GM10266 (cell line): Measurements from ENCODE around the gene NCAPD3.

Source experiments
- DNase-seq: peaks from one replicate; pipeline ENCODE4 v3.0.0; 2012; ENCODE audit errors: extremely low spot score
- TF ChIP-seq, protein P1 (sequence below): IDR thresholded peaks from 2 replicates; pipeline ENCODE4 v1.5.1; 2012; ENCODE audit warnings: mild to moderate bottlenecking, low read depth; ENCODE audit not compliant: control insufficient read depth, insufficient read depth; ENCODE audit errors: missing control alignments

The NCAPD3 gene

DNA sequence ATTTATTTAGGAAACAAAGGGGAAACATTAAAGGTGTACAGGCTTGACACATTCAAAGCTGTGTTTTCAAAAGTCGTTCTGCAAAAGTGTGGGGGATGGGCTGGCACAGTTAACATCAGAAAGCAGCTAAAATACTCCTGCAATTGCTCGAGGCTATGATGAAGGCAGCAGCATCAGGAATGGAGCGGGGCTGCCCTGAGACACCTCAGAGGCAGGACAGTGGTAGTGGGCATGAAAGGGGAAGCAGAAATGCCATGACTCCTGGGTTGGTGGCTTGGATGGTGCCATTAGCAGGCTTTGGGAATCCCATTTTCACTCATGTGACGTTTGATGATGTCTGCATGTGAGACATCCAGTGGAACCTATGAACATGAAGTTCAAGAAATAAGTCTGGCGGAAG, 646 bp downstream of the NCAPD3 start:
- TF ChIP-seq, protein P1, sequence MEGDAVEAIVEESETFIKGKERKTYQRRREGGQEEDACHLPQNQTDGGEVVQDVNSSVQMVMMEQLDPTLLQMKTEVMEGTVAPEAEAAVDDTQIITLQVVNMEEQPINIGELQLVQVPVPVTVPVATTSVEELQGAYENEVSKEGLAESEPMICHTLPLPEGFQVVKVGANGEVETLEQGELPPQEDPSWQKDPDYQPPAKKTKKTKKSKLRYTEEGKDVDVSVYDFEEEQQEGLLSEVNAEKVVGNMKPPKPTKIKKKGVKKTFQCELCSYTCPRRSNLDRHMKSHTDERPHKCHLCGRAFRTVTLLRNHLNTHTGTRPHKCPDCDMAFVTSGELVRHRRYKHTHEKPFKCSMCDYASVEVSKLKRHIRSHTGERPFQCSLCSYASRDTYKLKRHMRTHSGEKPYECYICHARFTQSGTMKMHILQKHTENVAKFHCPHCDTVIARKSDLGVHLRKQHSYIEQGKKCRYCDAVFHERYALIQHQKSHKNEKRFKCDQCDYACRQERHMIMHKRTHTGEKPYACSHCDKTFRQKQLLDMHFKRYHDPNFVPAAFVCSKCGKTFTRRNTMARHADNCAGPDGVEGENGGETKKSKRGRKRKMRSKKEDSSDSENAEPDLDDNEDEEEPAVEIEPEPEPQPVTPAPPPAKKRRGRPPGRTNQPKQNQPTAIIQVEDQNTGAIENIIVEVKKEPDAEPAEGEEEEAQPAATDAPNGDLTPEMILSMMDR, result no peak
- no peak for DNase-seq

- no peak for DNase-seq
- TF ChIP-seq, protein P1, result no peak
These were observed 7.0 kb downstream of the NCAPD3 start for GRCh38 chr11:134216816-134217215.

GRCh38 chr11:134215836-134216235, 7.9 kb downstream of the NCAPD3 start:
- DNase-seq, result no peak
- TF ChIP-seq, protein P1, result no peak

- TF ChIP-seq, protein P1, result peak; percentile 64
- no peak for DNase-seq
These were observed 16.1 kb downstream of the NCAPD3 start for GRCh38 chr11:134207538-134208239.

GRCh38 chr11:134206185-134206584, 17.6 kb downstream of the NCAPD3 start:
- no peak for DNase-seq
- TF ChIP-seq, protein P1, result no peak

DNA sequence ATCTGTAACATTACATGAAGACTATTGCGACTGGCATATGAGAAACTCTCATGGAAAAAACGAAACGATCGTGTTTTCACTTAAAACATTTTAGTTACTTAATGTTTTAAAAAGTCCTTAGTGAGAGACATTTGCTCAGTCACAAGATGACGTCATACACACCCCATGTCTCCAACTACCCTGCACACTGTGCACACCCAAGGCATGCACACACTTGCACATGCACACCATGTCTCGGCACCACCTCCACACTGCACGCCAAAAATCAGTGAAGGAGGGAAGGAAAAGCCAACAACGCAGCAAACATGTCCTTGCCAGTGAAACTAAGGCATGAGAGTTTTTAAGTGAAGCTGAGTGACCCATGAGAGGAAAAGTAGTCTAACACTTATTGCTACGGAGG, 18.0 kb downstream of the NCAPD3 start:
- no peak for DNase-seq
- TF ChIP-seq, protein P1, result no peak

GRCh38 chr11:134202661-134203060, 21.1 kb downstream of the NCAPD3 start:
- TF ChIP-seq, protein P1, result no peak
- DNase-seq, result no peak
